Uterus (tissue), 4 donors: ENCODE measurements around the gene HCCS. TPM values are rescaled to one million over a fixed set of nuclear protein-coding genes. Genes with fewer than 3 reads are reported as not detected.

ENCODE experiments used
- DNase-seq, 2 donors: peaks; one replicate each; pipeline ENCODE4 v3.0.0-alpha.2; 2019 to 2020
- H3K27ac ChIP-seq, 2 donors: fragments of 200-600 bp; sonication (generic); 1 replicate in 1 of 2; 2 replicates in 1 of 2; pipeline ENCODE4 v1.5.1; 2016 to 2018
- H3K27me3 ChIP-seq, 2 donors: fragments of 200-600 bp; sonication (generic); one replicate each; pipeline ENCODE4 v1.5.1; 2018 to 2019; ENCODE audit warnings: control low read depth in 1 of 2
- H3K36me3 ChIP-seq, 2 donors: fragments of 200-600 bp; sonication (generic); one replicate each; pipeline ENCODE4 v1.5.1; 2019; ENCODE audit warnings: control low read depth in 1 of 2
- H3K4me1 ChIP-seq, 2 donors: fragments of 200-600 bp; sonication (generic); one replicate each; pipeline ENCODE4 v1.5.1; 2018 to 2019; ENCODE audit warnings: control low read depth in 1 of 2
- H3K4me3 ChIP-seq, 2 donors: fragments of 200-600 bp; sonication (generic); 1 replicate in 1 of 2; 2 replicates in 1 of 2; pipeline ENCODE4 v1.5.1; 2018 to 2019; ENCODE audit warnings: mild to moderate bottlenecking in 1 of 2
- H3K9me3 ChIP-seq, 2 donors: fragments of 200-600 bp; sonication (generic); one replicate each; pipeline ENCODE4 v1.5.1; 2019; ENCODE audit warnings: control low read depth in 1 of 2
- POLR2A ChIP-seq, 2 donors: fragments of 450-650 bp; IDR thresholded peaks; one replicate each; pipeline ENCODE4 v1.6.1; 2016; ENCODE audit warnings: antibody characterized with exemption in 2 of 2, mild to moderate bottlenecking in 1 of 2, moderate library complexity in 1 of 2
- intact Hi-C: fragments of 100-400 bp; cut with DNase I; formaldehyde crosslinking; loops from one replicate; pipeline ENCODE4 v1.15.1; 2023; ENCODE audit warnings: low total_unique reads
- total RNA-seq, 4 donors: library from RNA; depleted of rRNA in 3 of 4; stranded (reverse); fragments of >200 nt in 3 of 4; gene quantifications; one replicate each; pipeline versions ENCODE4 v1.1.0 to v1.2.4, GENCODE V29; 2014 to 2023
- TF ChIP-seq, protein P1 (sequence below), 4 experiments: fragments of 200-600 bp in 2 of 4; fragments of 450-650 bp in 2 of 4; sonication (generic) in 2 of 4; IDR thresholded peaks; one replicate each; pipeline ENCODE4 v1.5.1; 2016 to 2019; ENCODE audit warnings: antibody characterized with exemption in 4 of 4, mild to moderate bottlenecking in 2 of 4, moderate library complexity in 1 of 4
- donor health status: DM: yes; HTN: yes; CAD: no.

The HCCS gene
- total RNA-seq, 4 donors from 2014 or later = 0.77 to 15.5 (median 6.6) TPM

DNA sequence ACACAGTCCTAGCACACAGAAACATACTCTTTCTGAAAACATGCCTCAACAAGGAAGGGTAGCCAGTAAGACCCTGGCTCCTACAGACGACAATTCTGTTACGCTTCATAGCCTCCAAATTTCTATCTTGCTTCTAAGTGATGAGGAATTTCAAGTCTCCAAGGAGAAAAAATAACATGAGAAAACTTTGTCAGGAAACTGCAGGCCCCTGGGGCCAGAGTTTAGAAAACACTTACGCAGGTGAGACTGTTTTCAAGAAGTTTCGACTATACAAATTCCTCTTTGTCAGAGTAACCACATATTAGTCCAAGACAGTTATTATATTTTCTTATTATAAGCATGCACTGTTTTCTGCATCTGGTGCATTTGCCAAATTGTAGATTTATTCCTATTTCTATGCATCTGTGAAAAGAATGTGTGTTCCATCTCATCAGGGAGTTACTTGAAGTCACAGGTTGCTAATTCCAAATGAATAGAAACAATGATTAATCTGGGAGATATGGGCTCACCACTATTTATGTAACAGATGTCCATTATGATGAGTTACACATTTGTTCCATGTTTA is 30.3 kb upstream of the HCCS start:
- Histone ChIP-seq H3K9me3 (no peaks in the 10 kb centered on the region), H3K27me3 (no peaks in the 10 kb centered on the region), H3K4me3 (no peak overlapping the region), H3K4me1 (no peaks in the 10 kb centered on the region), H3K27ac (no peak overlapping the region), H3K36me3 (no peaks in the 10 kb centered on the region)
- TF ChIP-seq, protein P1, sequence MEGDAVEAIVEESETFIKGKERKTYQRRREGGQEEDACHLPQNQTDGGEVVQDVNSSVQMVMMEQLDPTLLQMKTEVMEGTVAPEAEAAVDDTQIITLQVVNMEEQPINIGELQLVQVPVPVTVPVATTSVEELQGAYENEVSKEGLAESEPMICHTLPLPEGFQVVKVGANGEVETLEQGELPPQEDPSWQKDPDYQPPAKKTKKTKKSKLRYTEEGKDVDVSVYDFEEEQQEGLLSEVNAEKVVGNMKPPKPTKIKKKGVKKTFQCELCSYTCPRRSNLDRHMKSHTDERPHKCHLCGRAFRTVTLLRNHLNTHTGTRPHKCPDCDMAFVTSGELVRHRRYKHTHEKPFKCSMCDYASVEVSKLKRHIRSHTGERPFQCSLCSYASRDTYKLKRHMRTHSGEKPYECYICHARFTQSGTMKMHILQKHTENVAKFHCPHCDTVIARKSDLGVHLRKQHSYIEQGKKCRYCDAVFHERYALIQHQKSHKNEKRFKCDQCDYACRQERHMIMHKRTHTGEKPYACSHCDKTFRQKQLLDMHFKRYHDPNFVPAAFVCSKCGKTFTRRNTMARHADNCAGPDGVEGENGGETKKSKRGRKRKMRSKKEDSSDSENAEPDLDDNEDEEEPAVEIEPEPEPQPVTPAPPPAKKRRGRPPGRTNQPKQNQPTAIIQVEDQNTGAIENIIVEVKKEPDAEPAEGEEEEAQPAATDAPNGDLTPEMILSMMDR (IDR thresholded peaks at IDR 0.05) = no peak
- no peak for TF ChIP-seq POLR2A (IDR thresholded peaks at IDR 0.05)
- DNase-seq = no peak
- intact Hi-C loops = no loop called here

DNA sequence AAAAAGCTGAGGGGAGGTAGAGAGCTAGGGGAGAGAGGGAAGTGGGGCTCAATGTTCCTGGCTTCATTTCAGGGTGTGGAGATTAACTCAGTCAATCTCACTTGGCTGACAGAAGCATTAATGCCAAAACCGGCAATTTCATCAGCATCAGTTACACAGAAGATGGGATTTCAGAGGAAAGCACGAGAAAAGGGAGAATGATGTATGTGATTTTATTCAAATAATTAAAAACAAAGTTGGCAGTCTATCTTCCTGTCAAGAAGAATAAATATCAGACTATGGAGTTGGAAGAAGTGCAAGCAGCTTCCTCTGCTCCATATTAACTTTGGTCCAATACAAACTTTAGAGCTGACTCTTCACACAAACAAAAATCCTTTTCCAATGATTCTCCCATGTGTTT is 29.6 kb upstream of the HCCS start:
- Histone ChIP-seq H3K4me3 (no peak overlapping the region), H3K9me3 (no peaks in the 10 kb centered on the region), H3K4me1 (no peaks in the 10 kb centered on the region), H3K27ac (no peak overlapping the region), H3K27me3 (no peaks in the 10 kb centered on the region), H3K36me3 (no peaks in the 10 kb centered on the region)
- DNase-seq = no peak
- intact Hi-C loops = no loop called here
- no peak for TF ChIP-seq POLR2A (IDR thresholded peaks at IDR 0.05)
- TF ChIP-seq, protein P1 (IDR thresholded peaks at IDR 0.05) = no peak

DNA sequence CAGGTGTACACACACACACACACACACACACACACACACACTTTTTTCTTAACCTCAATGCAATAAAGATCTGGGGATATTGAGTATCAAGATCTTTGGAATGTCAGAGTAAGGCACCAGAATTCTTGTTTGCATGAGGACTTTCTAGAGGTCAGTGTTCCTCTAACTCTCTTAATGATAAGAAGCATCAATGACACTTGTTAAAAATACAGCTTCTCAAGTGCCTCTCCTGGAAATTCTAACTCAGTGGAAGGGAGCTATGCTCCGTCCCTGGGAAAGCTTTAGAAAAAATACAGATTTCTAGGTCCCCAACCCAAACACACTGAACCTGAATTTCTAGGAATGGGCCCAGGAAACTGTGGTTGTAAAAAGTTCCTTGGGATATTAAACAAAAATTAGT is 25.8 kb upstream of the HCCS start:
- intact Hi-C loops = no loop called here
- no peak for DNase-seq
- no peaks in the 10 kb centered on the region for H3K36me3 ChIP-seq
- H3K4me3 ChIP-seq = no peak overlapping the region
- no peaks in the 10 kb centered on the region for H3K27me3 ChIP-seq
- H3K9me3 ChIP-seq = no peaks in the 10 kb centered on the region
- H3K4me1 ChIP-seq = no peaks in the 10 kb centered on the region
- H3K27ac ChIP-seq = no peak overlapping the region
- TF ChIP-seq, protein P1 (IDR thresholded peaks at IDR 0.05) = no peak
- TF ChIP-seq POLR2A (IDR thresholded peaks at IDR 0.05) = no peak

DNA sequence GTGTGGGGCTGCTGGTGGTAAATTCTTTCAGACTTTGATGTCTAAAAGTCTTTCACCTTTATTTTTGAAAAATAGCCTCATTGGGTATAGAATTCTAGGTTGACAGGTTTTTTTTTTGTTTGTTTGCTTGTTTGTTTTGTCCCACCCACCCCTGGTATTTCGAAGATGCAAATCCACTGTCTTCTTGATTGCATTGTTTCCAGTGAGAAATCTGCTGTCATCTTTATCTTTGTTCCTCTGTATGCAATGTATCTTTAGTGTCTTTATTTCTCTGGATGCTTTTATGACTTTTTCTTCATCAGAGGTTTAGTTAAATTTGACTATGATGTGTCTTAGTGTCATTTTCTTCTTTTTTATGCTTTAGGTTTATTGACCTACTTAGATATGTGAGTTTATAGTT is 21.3 kb upstream of the HCCS start:
- no peak for TF ChIP-seq POLR2A (IDR thresholded peaks at IDR 0.05)
- TF ChIP-seq, protein P1 (IDR thresholded peaks at IDR 0.05) = no peak
- Histone ChIP-seq H3K9me3 (no peaks in the 10 kb centered on the region), H3K4me3 (no peak overlapping the region), H3K4me1 (no peaks in the 10 kb centered on the region), H3K27me3 (no peaks in the 10 kb centered on the region), H3K36me3 (no peaks in the 10 kb centered on the region), H3K27ac (no peak overlapping the region)
- intact Hi-C loops = no loop called here
- no peak for DNase-seq

DNA sequence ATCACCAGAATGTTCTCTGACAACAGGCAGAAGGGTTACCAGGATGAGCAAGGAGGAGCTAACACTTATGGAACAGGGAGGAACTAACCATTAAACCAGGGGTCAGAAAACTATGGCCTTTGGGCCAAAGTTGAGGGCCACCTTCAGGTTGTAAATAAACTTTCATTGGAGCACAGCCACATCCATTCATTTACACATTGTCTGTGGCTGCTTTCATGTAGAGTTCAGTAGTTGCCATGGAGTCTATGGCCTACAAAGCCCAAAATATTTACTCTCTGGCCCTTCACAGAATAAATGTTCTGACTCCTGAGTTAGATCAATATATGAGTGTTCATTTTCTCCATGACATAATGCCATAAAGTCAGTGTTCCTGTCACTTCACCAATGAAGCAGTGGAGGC is 13.2 kb upstream of the HCCS start:
- no peak overlapping the region for H3K4me3 ChIP-seq
- intact Hi-C loops = no loop called here
- H3K9me3 ChIP-seq = no peaks in the 10 kb centered on the region
- no peaks in the 10 kb centered on the region for H3K27me3 ChIP-seq
- no peaks in the 10 kb centered on the region for H3K4me1 ChIP-seq
- DNase-seq = no peak
- TF ChIP-seq, protein P1 (IDR thresholded peaks at IDR 0.05) = no peak
- TF ChIP-seq POLR2A (IDR thresholded peaks at IDR 0.05) = no peak
- no peak overlapping the region for H3K27ac ChIP-seq
- no peaks in the 10 kb centered on the region for H3K36me3 ChIP-seq
